Psoas muscle (tissue), 8 donors: Measurements from ENCODE around the gene UBXN1. TPM values are rescaled to one million over a fixed set of nuclear protein-coding genes. Genes with fewer than 3 reads are reported as not detected.
A peak's percentile ranks its signal among the peaks of the same experiment; 100 is the strongest.
"Not testable (repeated sequence)": the region's sequence is repeated elsewhere in the genome, so short reads cannot be mapped to it uniquely, and the experiment has no call there.

Source experiments
- ATAC-seq, 4 donors: fragments of 200-7000 bp; cut with Tn5 transposase; one replicate each; pipeline ENCODE4 v1.9.1; 2020; ENCODE audit warnings: moderate library complexity in 3 of 4, mild to moderate bottlenecking in 2 of 4
- DNase-seq, 2 donors: peaks; one replicate each; pipeline ENCODE4 v3.0.0-alpha.2; 2020
- H3K27ac ChIP-seq: fragments of 200-600 bp; one replicate; pipeline ENCODE4 v1.8.0; 2022
- H3K27me3 ChIP-seq, 3 donors: fragments of 200-600 bp in 1 of 3; one replicate each; pipeline versions ENCODE4 v1.6.1 to v1.8.0; 2013 to 2022; ENCODE audit warnings: low read length in 2 of 3, mild to moderate bottlenecking in 2 of 3, moderate library complexity in 1 of 3; ENCODE audit not compliant: insufficient read depth in 3 of 3
- H3K36me3 ChIP-seq, 2 donors: fragments of 200-600 bp in 1 of 2; one replicate each; pipeline versions ENCODE4 v1.6.1 to v1.8.0; 2013 to 2022; ENCODE audit warnings: low read depth in 1 of 2, mild to moderate bottlenecking in 1 of 2, moderate library complexity in 1 of 2; ENCODE audit not compliant: insufficient read depth in 1 of 2
- H3K4me1 ChIP-seq: fragments of 200-600 bp; one replicate; pipeline ENCODE4 v1.8.0; 2022
- H3K4me3 ChIP-seq: fragments of 200-600 bp; one replicate; pipeline ENCODE4 v1.8.0; 2022; ENCODE audit warnings: mild to moderate bottlenecking
- H3K9me3 ChIP-seq: fragments of 200-600 bp; one replicate; pipeline ENCODE4 v1.8.0; 2022
- CTCF ChIP-seq: fragments of 200-600 bp; IDR thresholded peaks from one replicate; pipeline ENCODE4 v1.8.0; 2022; ENCODE audit warnings: antibody characterized with exemption
- WGBS, 3 donors: extraction: QIAGEN DNeasy Blood & Tissue Kit; methylation state at CpG; one replicate each; pipeline versions ENCODE4 v1.1.6 to v1.1.7; 2013; 5-methylcytosine and 5-hydroxymethylcytosine counted together
- intact Hi-C, 2 donors: fragments of 100-400 bp; cut with DNase I; formaldehyde crosslinking; loops; one replicate each; pipeline versions ENCODE4 v1.11.0 to v1.14.2; 2022
- polyA plus RNA-seq, 3 donors: library from polyadenylated mRNA; stranded (reverse); fragments of 200-250 nt; gene quantifications; one replicate each; pipeline ENCODE4 v1.2.3, GENCODE V29; 2013
- total RNA-seq, 4 donors: library from RNA; stranded (reverse); fragmentation: NEBNext Ultra II Directional in 2 of 4; extraction: Animal tissue kit (Norgen Biotek cat#: 25700) in 2 of 4; gene quantifications; one replicate each; pipeline versions ENCODE4 v1.2.1 to v1.2.4, GENCODE V29; 2021 to 2023
- donor health status: healthy with polysubstance abuse.
- donor health status: DM: no; HTN: no; CAD: no; lungs with moderate emphysema.
- donor health status: Bipolar disorder and iron deficiency.
- donor health status: healthy.
- donor health status: DM: yes; HTN: yes; CAD: no.
- donor health status: DM: no; HTN: no; CAD: no.
- donor health status: DM: no; HTN: no; CAD: no.
- donor health status: DM: yes; HTN: yes; CAD: no.

Gene UBXN1
- total and polyA plus RNA-seq, 7 donors, result 102 to 376 (median 204) TPM

- ATAC-seq, result peak in 2 of 4 donors; percentile 0 to 7
- Histone ChIP-seq H3K27me3 (no peaks in the 10 kb centered on the region), H3K9me3 (no peaks in the 10 kb centered on the region), H3K27ac (peak overlapping the region; percentile 91), H3K4me3 (peak overlapping the region; percentile 87), H3K36me3 (peaks cover 6 to 48% of the 10 kb centered on the region in 2 donors), H3K4me1 (peaks cover 32% of the 10 kb centered on the region)
- no peak for TF ChIP-seq CTCF
- WGBS, 3 donors, result 2 to 4% (median 2%) methylated on average over 16 of the region's 16 CpGs
- DNase-seq, result no peak
- intact Hi-C loops, result no loop called here
Measured at GRCh38 chr11:62678433-62678769, 472 bp downstream of the UBXN1 start.

GRCh38 chr11:62677714-62678113 is 1.2 kb downstream of the UBXN1 start:
- no peak for ATAC-seq

GRCh38 chr11:62677156-62677555 is 1.7 kb downstream of the UBXN1 start:
- no peaks in the 10 kb centered on the region for H3K9me3 ChIP-seq
- DNase-seq (no peak), ATAC-seq (peak in 1 of 4 donors; percentile 15)
- WGBS, 3 donors, result 29 to 48% (median 40%) methylated on average over 6 of the region's 6 CpGs
- H3K4me3 ChIP-seq, result peak overlapping the region; percentile 87
- no peak for TF ChIP-seq CTCF
- no peaks in the 10 kb centered on the region for H3K27me3 ChIP-seq
- H3K36me3 ChIP-seq, result peaks cover 6 to 53% of the 10 kb centered on the region in 2 donors
- peak overlapping the region; percentile 91 for H3K27ac ChIP-seq
- H3K4me1 ChIP-seq, result peaks cover 45% of the 10 kb centered on the region
- intact Hi-C loops, result no loop called here

More at GRCh38 chr11:62677714-62678113, 1.2 kb downstream of the UBXN1 start:
- peak overlapping the region; percentile 91 for H3K27ac ChIP-seq
- peaks cover 6 to 53% of the 10 kb centered on the region in 2 donors for H3K36me3 ChIP-seq
- H3K27me3 ChIP-seq, result no peaks in the 10 kb centered on the region
- no peak for TF ChIP-seq CTCF
- no peak for DNase-seq
- intact Hi-C loops, result no loop called here
- peak overlapping the region; percentile 87 for H3K4me3 ChIP-seq
- WGBS, 3 donors, result 63 to 75% (median 70%) methylated on average over 15 of the region's 15 CpGs
- no peaks in the 10 kb centered on the region for H3K9me3 ChIP-seq
- peaks cover 39% of the 10 kb centered on the region for H3K4me1 ChIP-seq

GRCh38 chr11:62676698-62677097 is 2.2 kb downstream of the UBXN1 start:
- Histone ChIP-seq H3K36me3 (peaks cover 6 to 53% of the 10 kb centered on the region in 2 donors), H3K4me1 (peaks cover 45% of the 10 kb centered on the region)
- no peak for TF ChIP-seq CTCF

DNA sequence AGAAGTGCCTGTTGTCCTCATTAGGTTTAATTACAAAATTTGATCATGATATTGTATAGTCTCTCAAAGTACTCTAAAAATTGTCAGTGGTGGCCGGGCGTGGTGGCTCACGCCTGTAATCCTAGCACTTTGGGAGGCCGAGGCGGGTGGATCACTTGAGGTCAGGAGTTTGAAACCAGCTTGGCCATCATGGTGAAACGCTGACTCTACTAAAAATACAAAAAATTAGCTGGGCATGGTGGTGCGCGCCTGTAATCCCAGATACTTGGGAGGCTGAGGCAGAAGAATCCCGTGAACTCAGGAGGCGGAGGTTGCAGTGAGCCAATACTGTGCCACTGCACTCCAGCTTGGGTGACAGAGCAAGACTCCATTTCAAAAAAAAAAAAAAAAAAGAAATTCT is 3.5 kb downstream of the UBXN1 start:
- 90 to 94% (median 91%) methylated on average over 10 of the region's 10 CpGs for WGBS, 3 donors
- intact Hi-C loops, ATAC-seq, H3K27me3 ChIP-seq, H3K27ac ChIP-seq, H3K4me3 ChIP-seq, DNase-seq, H3K9me3 ChIP-seq: not testable (repeated sequence)
- Histone ChIP-seq H3K4me1 (peaks cover 43% of the 10 kb centered on the region), H3K36me3 (peaks cover 6 to 53% of the 10 kb centered on the region in 2 donors)

More at GRCh38 chr11:62676698-62677097, 2.2 kb downstream of the UBXN1 start:
- ATAC-seq (no peak), DNase-seq (no peak)
- H3K9me3 ChIP-seq, result no peaks in the 10 kb centered on the region
- intact Hi-C loops, result no loop called here
- no peaks in the 10 kb centered on the region for H3K27me3 ChIP-seq
- 20 to 28% (median 22%) methylated on average over 6 of the region's 6 CpGs for WGBS, 3 donors
- H3K4me3 ChIP-seq, result peak overlapping the region; percentile 87
- H3K27ac ChIP-seq, result peak overlapping the region; percentile 91
